Neural progenitor cell (in vitro differentiated cells): Measurements from ENCODE around the gene AUTS2. TPM values are rescaled to one million over a fixed set of nuclear protein-coding genes. Genes with fewer than 3 reads are reported as not detected.

ENCODE experiments used
- DNase-seq: peaks from one replicate; pipeline ENCODE4 v3.0.0-alpha.2; 2016; ENCODE audit warnings: low spot score
- H2AFZ ChIP-seq: fragments of 200-600 bp; sonication (generic); replicated peaks from 2 replicates; pipeline ENCODE4 v1.6.1; 2016; ENCODE audit warnings: antibody characterized with exemption
- H3F3A ChIP-seq: fragments of 200-600 bp; sonication (generic); 2 replicates; pipeline ENCODE4 v1.6.1; 2016; ENCODE audit warnings: antibody characterized with exemption, low read depth
- H3K27ac ChIP-seq: fragments of 200-600 bp; sonication (generic); 2 replicates; pipeline ENCODE4 v1.5.1; 2016; ENCODE audit warnings: mild to moderate bottlenecking
- H3K27me3 ChIP-seq: fragments of 200-600 bp; sonication (generic); 2 replicates; pipeline ENCODE4 v1.6.1; 2016; ENCODE audit warnings: mild to moderate bottlenecking, moderate library complexity
- H3K36me3 ChIP-seq: fragments of 200-600 bp; sonication (generic); 2 replicates; pipeline ENCODE4 v1.5.1; 2016
- H3K4me1 ChIP-seq: fragments of 200-600 bp; sonication (generic); 2 replicates; pipeline ENCODE4 v1.6.1; 2016; ENCODE audit warnings: mixed run types
- H3K4me2 ChIP-seq: fragments of 200-600 bp; sonication (generic); 2 replicates; pipeline ENCODE4 v1.6.1; 2016
- H3K4me3 ChIP-seq: fragments of 200-600 bp; sonication (generic); 2 replicates; pipeline ENCODE4 v1.5.1; 2016
- H3K79me2 ChIP-seq: fragments of 200-600 bp; sonication (generic); 2 replicates; pipeline ENCODE4 v1.6.1; 2016; ENCODE audit warnings: low read depth
- H3K9ac ChIP-seq: fragments of 200-600 bp; sonication (generic); 2 replicates; pipeline ENCODE4 v1.6.1; 2016
- H3K9me3 ChIP-seq: fragments of 200-600 bp; sonication (generic); 2 replicates; pipeline ENCODE4 v1.5.1; 2016; ENCODE audit warnings: low read depth
- H4K20me1 ChIP-seq: fragments of 200-600 bp; sonication (generic); 2 replicates; pipeline ENCODE4 v1.6.1; 2016; ENCODE audit warnings: low read depth
- H3K27ac Mint-ChIP-seq: 3 replicates; pipeline ENCODE4 v1.8.0; 2021; ENCODE audit warnings: mixed read lengths
- H3K27me3 Mint-ChIP-seq: 2 replicates; pipeline ENCODE4 v1.8.0; 2022; ENCODE audit warnings: low read depth, mild to moderate bottlenecking, inconsistent platforms, moderate library complexity, mixed read lengths; ENCODE audit not compliant: insufficient read depth
- H3K36me3 Mint-ChIP-seq: 3 replicates; pipeline ENCODE4 v1.8.0; 2021; ENCODE audit warnings: mixed read lengths
- H3K4me1 Mint-ChIP-seq: 3 replicates; pipeline ENCODE4 v1.8.0; 2021; ENCODE audit warnings: mixed read lengths
- H3K4me3 Mint-ChIP-seq: 3 replicates; pipeline ENCODE4 v1.8.0; 2021; ENCODE audit warnings: mild to moderate bottlenecking, moderate library complexity, mixed read lengths
- H3K9me3 Mint-ChIP-seq: 3 replicates; pipeline ENCODE4 v1.8.0; 2020; ENCODE audit warnings: mixed read lengths
- CTCF ChIP-seq: fragments of 200-600 bp; sonication (generic); IDR thresholded peaks from 2 replicates; pipeline ENCODE4 v1.5.1; 2017; ENCODE audit warnings: antibody characterized with exemption, mild to moderate bottlenecking
- EZH2 ChIP-seq: fragments of 200-600 bp; sonication (generic); IDR thresholded peaks from 2 replicates; pipeline ENCODE4 v1.6.1; 2017; ENCODE audit warnings: antibody characterized with exemption, mild to moderate bottlenecking, moderate library complexity
- EZH2phosphoT487 ChIP-seq: fragments of 200-600 bp; sonication (generic); IDR thresholded peaks from 2 replicates; pipeline ENCODE4 v1.6.1; 2017; ENCODE audit warnings: antibody characterized with exemption
- total RNA-seq: library from RNA; depleted of rRNA; stranded (reverse); fragments of >200 nt; gene quantifications from 2 replicates; pipeline ENCODE4 v1.2.3, GENCODE V29; 2015; ENCODE audit warnings: low replicate concordance

AUTS2 gene
- total RNA-seq, 1 donor from 2014 or later, result 50.0 TPM

GRCh38 chr7:70017357-70017756 is 419.1 kb downstream of the AUTS2 start:
- Histone ChIP-seq H3K79me2 (no peaks in the 10 kb centered on the region), H3K9me3 (no peaks in the 10 kb centered on the region), H3K27me3 (no peaks in the 10 kb centered on the region), H3K4me1 (peaks cover 36% of the 10 kb centered on the region), H4K20me1 (no peaks in the 10 kb centered on the region), H3F3A (no peaks in the 10 kb centered on the region), H3K27ac (no peak overlapping the region), H3K9ac (no peak overlapping the region), H3K4me3 (no peak overlapping the region), H2AFZ (no peak overlapping the region), H3K4me2 (no peak overlapping the region), H3K36me3 (no peaks in the 10 kb centered on the region)
- Mint-ChIP-seq H3K36me3 (no peaks in the 10 kb centered on the region), H3K27ac (no peak overlapping the region), H3K4me3 (no peak overlapping the region), H3K27me3 (no peaks in the 10 kb centered on the region), H3K4me1 (peaks cover 51% of the 10 kb centered on the region), H3K9me3 (no peaks in the 10 kb centered on the region)
- DNase-seq, result no peak
- TF ChIP-seq EZH2phosphoT487 (no peak), EZH2 (no peak), CTCF (no peak)

GRCh38 chr7:70018700-70019099 is 420.4 kb downstream of the AUTS2 start:
- Mint-ChIP-seq H3K4me3 (no peak overlapping the region), H3K27ac (no peak overlapping the region), H3K9me3 (no peaks in the 10 kb centered on the region), H3K36me3 (no peaks in the 10 kb centered on the region), H3K27me3 (no peaks in the 10 kb centered on the region), H3K4me1 (peaks cover 39% of the 10 kb centered on the region)
- Histone ChIP-seq H2AFZ (no peak overlapping the region), H3K79me2 (no peaks in the 10 kb centered on the region), H3K9me3 (no peaks in the 10 kb centered on the region), H3K4me3 (no peak overlapping the region), H3F3A (no peaks in the 10 kb centered on the region), H3K27me3 (no peaks in the 10 kb centered on the region), H3K4me2 (no peak overlapping the region), H3K9ac (no peak overlapping the region), H3K36me3 (no peaks in the 10 kb centered on the region), H3K4me1 (peaks cover 30% of the 10 kb centered on the region), H4K20me1 (no peaks in the 10 kb centered on the region), H3K27ac (no peak overlapping the region)
- no peak for DNase-seq
- no peak for TF ChIP-seq CTCF
- TF ChIP-seq EZH2, result no peak
- no peak for TF ChIP-seq EZH2phosphoT487

- Histone ChIP-seq H4K20me1 (peaks cover 15% of the 10 kb centered on the region), H3K27me3 (no peaks in the 10 kb centered on the region), H3K4me2 (no peak overlapping the region), H2AFZ (no peak overlapping the region), H3K36me3 (no peaks in the 10 kb centered on the region), H3K4me1 (peaks cover 13% of the 10 kb centered on the region), H3K4me3 (no peak overlapping the region), H3K27ac (no peak overlapping the region), H3F3A (peaks cover 10% of the 10 kb centered on the region), H3K79me2 (no peaks in the 10 kb centered on the region), H3K9ac (no peak overlapping the region), H3K9me3 (no peaks in the 10 kb centered on the region)
- Mint-ChIP-seq H3K4me1 (peaks cover 3% of the 10 kb centered on the region), H3K36me3 (no peaks in the 10 kb centered on the region), H3K27me3 (peaks cover 3% of the 10 kb centered on the region), H3K27ac (no peak overlapping the region), H3K9me3 (no peaks in the 10 kb centered on the region), H3K4me3 (no peak overlapping the region)
- TF ChIP-seq CTCF (no peak), EZH2phosphoT487 (no peak), EZH2 (no peak)
- DNase-seq, result no peak
Measured at GRCh38 chr7:70027867-70028266, 429.6 kb downstream of the AUTS2 start.
